ENCODE results near the gene PACSIN1.

GRCh38 chr6:34457382-34457741, 8.5 kb upstream of the PACSIN1 start:
- no peak for TF ChIP-seq CTCF (IDR thresholded peaks at IDR 0.05)
- TF ChIP-seq POLR2A (IDR thresholded peaks at IDR 0.05): no peak
